ENCODE measurements around the gene FHOD3. TPM values are rescaled to one million over a fixed set of nuclear protein-coding genes. Genes with fewer than 3 reads are reported as not detected.
A peak's percentile ranks its signal among the peaks of the same experiment; 100 is the strongest.

FHOD3 gene
- total and polyA plus RNA-seq, 9 of the 15 experiments (the other 6 are each of a cell fraction or from before 2014, with no cell fraction given): 0.11 TPM; not detected in 8

DNA sequence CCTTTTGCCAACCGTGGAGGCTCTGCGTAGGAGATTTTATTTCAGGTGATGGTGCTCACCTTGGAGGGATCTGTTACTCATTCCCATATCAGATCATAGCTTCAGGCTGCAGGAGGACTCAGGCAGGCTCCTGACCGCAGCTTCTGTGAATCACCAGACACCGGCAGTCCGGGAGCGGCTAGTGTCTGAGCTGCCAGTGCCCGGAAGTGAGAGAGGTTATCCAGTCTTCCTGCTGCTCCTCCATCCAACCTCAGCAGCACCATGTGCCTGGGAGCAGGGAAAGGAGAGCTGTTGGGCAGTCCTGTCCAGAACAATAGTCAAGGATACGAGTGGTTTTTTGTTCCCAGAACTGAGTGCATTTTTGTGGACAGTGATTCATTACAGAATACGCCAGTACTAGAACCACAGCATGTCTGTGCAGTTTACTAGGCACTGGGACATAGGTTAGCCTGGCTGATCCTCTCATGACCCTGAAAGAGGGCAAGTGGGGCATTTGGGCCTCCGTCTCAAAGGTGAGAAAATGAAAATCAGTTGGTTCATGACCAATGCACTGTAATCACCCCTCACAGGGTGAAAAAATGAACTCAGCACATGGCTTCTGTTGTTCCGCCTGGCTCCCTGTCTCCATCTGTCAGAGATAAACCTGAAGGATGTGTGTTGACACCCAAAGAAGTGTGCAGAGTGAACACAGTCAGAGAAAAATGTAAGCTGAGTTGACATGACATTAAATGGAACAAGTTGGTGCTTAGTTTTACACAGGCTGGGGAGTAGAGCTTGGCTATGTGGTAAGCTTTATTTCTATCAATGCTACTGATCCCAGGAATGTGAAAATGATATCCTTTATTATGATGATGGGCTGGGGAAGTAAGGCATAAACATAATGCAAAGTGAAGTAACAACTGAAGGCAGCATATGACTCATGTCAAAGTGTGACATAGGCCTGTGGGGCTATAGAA, 12.2 kb downstream of the FHOD3 start:
- peak in 1 of 4 experiments; percentile 33 for DNase-seq (ENCODE audit: extremely low read depth in 1 of 4, low spot score in 3 of 4)
- no peaks in the 10 kb centered on the region for H3K79me2 ChIP-seq (ENCODE audit: control insufficient read depth, insufficient read depth, low read length)
- no peaks in the 10 kb centered on the region for H3K9me3 ChIP-seq (replicated peaks; ENCODE audit: control insufficient read depth, insufficient read depth, low read depth, low read length)
- H3K4me2 ChIP-seq (ENCODE audit: insufficient read depth, low read length): no peak overlapping the region
- no peak for TF ChIP-seq NFATC3 (IDR thresholded peaks at IDR 0.05)
- 0 out of 2 replicates have a peak, but pooled peaks have one; percentile 30 for TF ChIP-seq GABPA (tag; conservative IDR thresholded peaks at IDR 0.05; ENCODE audit: low read depth)
- TF ChIP-seq, protein P1, sequence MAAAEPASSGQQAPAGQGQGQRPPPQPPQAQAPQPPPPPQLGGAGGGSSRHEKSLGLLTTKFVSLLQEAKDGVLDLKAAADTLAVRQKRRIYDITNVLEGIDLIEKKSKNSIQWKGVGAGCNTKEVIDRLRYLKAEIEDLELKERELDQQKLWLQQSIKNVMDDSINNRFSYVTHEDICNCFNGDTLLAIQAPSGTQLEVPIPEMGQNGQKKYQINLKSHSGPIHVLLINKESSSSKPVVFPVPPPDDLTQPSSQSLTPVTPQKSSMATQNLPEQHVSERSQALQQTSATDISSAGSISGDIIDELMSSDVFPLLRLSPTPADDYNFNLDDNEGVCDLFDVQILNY (CRISPR knock-in tag; IDR thresholded peaks at IDR 0.05): no peak
- TF ChIP-seq ZNF263 (CRISPR knock-in tag; IDR thresholded peaks at IDR 0.05; ENCODE audit: borderline replicate concordance): peak; percentile 60
- no peak for TF ChIP-seq ZNF12 (CRISPR knock-in tag; IDR thresholded peaks at IDR 0.05)
- TF ChIP-seq JUND (IDR thresholded peaks at IDR 0.05; ENCODE audit: borderline replicate concordance, low read depth, low read length): peak; percentile 25; the same call in 1 of the 2 replicates
- no peak for TF ChIP-seq JUND (tag; IDR thresholded peaks at IDR 0.05; ENCODE audit: borderline replicate concordance, low read depth, low read length)
- peak; percentile 55 for TF ChIP-seq ELF1 (tag; IDR thresholded peaks at IDR 0.05)
- peak; percentile 83 for TF ChIP-seq FOSL1 (tag; conservative IDR thresholded peaks at IDR 0.05)
- TF ChIP-seq SMAD2 (IDR thresholded peaks at IDR 0.05; ENCODE audit: low read depth, low read length): no peak
- WGBS (ENCODE audit: insufficient coverage, low coverage, missing lambda C conversion rate): 3% methylated on average over 11 of the region's 11 CpGs
- no peak overlapping the region for H3K9ac ChIP-seq (ENCODE audit: insufficient read depth in 1 of 2, low read depth in 2 of 2, low read length in 2 of 2)
- no peak overlapping the region for H3K27ac ChIP-seq (ENCODE audit: extremely low read depth, low read depth, low read length)
- in situ Hi-C loops (cut with MboI) (no loop called here), intact Hi-C loops (cut with micrococcal nuclease) (no loop called here)
- no peak for FAIRE-seq
- ChIA-PET CTCF (ENCODE audit: low intra/inter-chr PET ratio) (interaction anchor here (0.6 kb wide), 1 partner anchor 448 kb away, joined by 3 read pairs; no protein-coding TSS in a partner anchor), POLR2A (interaction anchor here (0.8 kb wide), 1 partner anchor 324 kb away, joined by 4 read pairs; no protein-coding TSS in a partner anchor)
- BruUV-seq (replicated peaks): no TSS peak
- no peaks in the 10 kb centered on the region for H3K9me1 ChIP-seq (ENCODE audit: control insufficient read depth, insufficient read depth, low read length)
- no peaks in the 10 kb centered on the region for H4K20me1 ChIP-seq (replicated peaks; ENCODE audit: control insufficient read depth, insufficient read depth, low read length)
- H3K4me1 ChIP-seq (replicated peaks in 1 of 2; ENCODE audit: control insufficient read depth in 2 of 2, insufficient read depth in 2 of 2, low read length in 2 of 2): no peaks in the 10 kb centered on the region; a peak in 1 of 5 replicates
- no peak overlapping the region for H2AFZ ChIP-seq (ENCODE audit: low read depth, low read length)
- H3K36me3 ChIP-seq (ENCODE audit: control insufficient read depth, insufficient read depth, low read length): no peaks in the 10 kb centered on the region
- H3K4me3 ChIP-seq: no peak overlapping the region
- ATAC-seq: peak; percentile 46
- H3K27me3 ChIP-seq (ENCODE audit: control insufficient read depth in 2 of 2, insufficient read depth in 2 of 2, low read length in 2 of 2): peaks cover 2 to 23% of the 10 kb centered on the region in 2 experiments; a peak in 3 of 5 replicates

Measured in K562 (cell line).